Measurements from ENCODE around the gene HNRNPLL.

Gene HNRNPLL

GRCh38 chr2:38535404-38535743 lies 67.4 kb downstream of the HNRNPLL start:
- no peak for DNase-seq (ENCODE audit: low read depth, low spot score)
- no peak for TF ChIP-seq SUZ12 (IDR thresholded peaks at IDR 0.05; ENCODE audit: extremely low read depth, insufficient read depth, insufficient read length)
- no peak for TF ChIP-seq YY1 (IDR thresholded peaks at IDR 0.05; ENCODE audit: insufficient read depth, insufficient read length)
- TF ChIP-seq ZNF274 (IDR thresholded peaks at IDR 0.05; ENCODE audit: low read depth, low read length): no peak
- Histone ChIP-seq H3K9ac (ENCODE audit: insufficient read length, low read depth) (no peak overlapping the region), H3K36me3 (ENCODE audit: insufficient read depth, insufficient read length, low read length) (no peaks in the 10 kb centered on the region), H3K27me3 (ENCODE audit: insufficient read depth, insufficient read length) (peaks cover 13% of the 10 kb centered on the region), H3K4me1 (ENCODE audit: insufficient read depth, insufficient read length) (no peaks in the 10 kb centered on the region), H3K9me3 (ENCODE audit: insufficient read depth, low read length) (no peaks in the 10 kb centered on the region), H3K4me3 (ENCODE audit: insufficient read length, low read depth) (no peak overlapping the region)

- TF ChIP-seq ZNF274 (IDR thresholded peaks at IDR 0.05; ENCODE audit: low read depth, low read length): no peak
- no peak for TF ChIP-seq SUZ12 (IDR thresholded peaks at IDR 0.05; ENCODE audit: extremely low read depth, insufficient read depth, insufficient read length)
- TF ChIP-seq YY1 (IDR thresholded peaks at IDR 0.05; ENCODE audit: insufficient read depth, insufficient read length): no peak
- Histone ChIP-seq H3K4me3 (ENCODE audit: insufficient read length, low read depth) (no peak overlapping the region), H3K9me3 (ENCODE audit: insufficient read depth, low read length) (no peaks in the 10 kb centered on the region), H3K4me1 (ENCODE audit: insufficient read depth, insufficient read length) (no peaks in the 10 kb centered on the region), H3K36me3 (ENCODE audit: insufficient read depth, insufficient read length, low read length) (no peaks in the 10 kb centered on the region), H3K9ac (ENCODE audit: insufficient read length, low read depth) (no peak overlapping the region), H3K27me3 (ENCODE audit: insufficient read depth, insufficient read length) (peaks cover 13% of the 10 kb centered on the region)
- no peak for DNase-seq (ENCODE audit: low read depth, low spot score)
Observed at GRCh38 chr2:38534746-38535403, 67.9 kb downstream of the HNRNPLL start.

- no peaks in the 10 kb centered on the region for H3K4me1 ChIP-seq (ENCODE audit: insufficient read depth, insufficient read length)
- H3K27me3 ChIP-seq (ENCODE audit: insufficient read depth, insufficient read length): peaks cover 13% of the 10 kb centered on the region
- no peaks in the 10 kb centered on the region for H3K36me3 ChIP-seq (ENCODE audit: insufficient read depth, insufficient read length, low read length)
- H3K4me3 ChIP-seq (ENCODE audit: insufficient read length, low read depth): no peak overlapping the region
- TF ChIP-seq SUZ12 (IDR thresholded peaks at IDR 0.05; ENCODE audit: extremely low read depth, insufficient read depth, insufficient read length) (no peak), ZNF274 (IDR thresholded peaks at IDR 0.05; ENCODE audit: low read depth, low read length) (no peak), YY1 (IDR thresholded peaks at IDR 0.05; ENCODE audit: insufficient read depth, insufficient read length) (no peak)
- H3K9me3 ChIP-seq (ENCODE audit: insufficient read depth, low read length): no peaks in the 10 kb centered on the region
- H3K9ac ChIP-seq (ENCODE audit: insufficient read length, low read depth): no peak overlapping the region
- no peak for DNase-seq (ENCODE audit: low read depth, low spot score)
Observed at GRCh38 chr2:38533757-38534545, 68.8 kb downstream of the HNRNPLL start.

- Histone ChIP-seq H3K9ac (ENCODE audit: insufficient read length, low read depth) (no peak overlapping the region), H3K4me1 (ENCODE audit: insufficient read depth, insufficient read length) (no peaks in the 10 kb centered on the region), H3K36me3 (ENCODE audit: insufficient read depth, insufficient read length, low read length) (no peaks in the 10 kb centered on the region), H3K9me3 (ENCODE audit: insufficient read depth, low read length) (no peaks in the 10 kb centered on the region), H3K4me3 (ENCODE audit: insufficient read length, low read depth) (no peak overlapping the region), H3K27me3 (ENCODE audit: insufficient read depth, insufficient read length) (peaks cover 13% of the 10 kb centered on the region)
- no peak for DNase-seq (ENCODE audit: low read depth, low spot score)
- TF ChIP-seq SUZ12 (IDR thresholded peaks at IDR 0.05; ENCODE audit: extremely low read depth, insufficient read depth, insufficient read length) (no peak), YY1 (IDR thresholded peaks at IDR 0.05; ENCODE audit: insufficient read depth, insufficient read length) (no peak), ZNF274 (IDR thresholded peaks at IDR 0.05; ENCODE audit: low read depth, low read length) (no peak)
Observed at GRCh38 chr2:38533180-38533579, 69.5 kb downstream of the HNRNPLL start.

GRCh38 chr2:38532366-38532765 lies 70.4 kb downstream of the HNRNPLL start:
- peaks cover 13% of the 10 kb centered on the region for H3K27me3 ChIP-seq (ENCODE audit: insufficient read depth, insufficient read length)
- no peak overlapping the region for H3K4me3 ChIP-seq (ENCODE audit: insufficient read length, low read depth)
- no peak overlapping the region for H3K9ac ChIP-seq (ENCODE audit: insufficient read length, low read depth)
- TF ChIP-seq SUZ12 (IDR thresholded peaks at IDR 0.05; ENCODE audit: extremely low read depth, insufficient read depth, insufficient read length): no peak
- no peak for TF ChIP-seq ZNF274 (IDR thresholded peaks at IDR 0.05; ENCODE audit: low read depth, low read length)
- TF ChIP-seq YY1 (IDR thresholded peaks at IDR 0.05; ENCODE audit: insufficient read depth, insufficient read length): no peak
- no peaks in the 10 kb centered on the region for H3K9me3 ChIP-seq (ENCODE audit: insufficient read depth, low read length)
- H3K36me3 ChIP-seq (ENCODE audit: insufficient read depth, insufficient read length, low read length): no peaks in the 10 kb centered on the region
- H3K4me1 ChIP-seq (ENCODE audit: insufficient read depth, insufficient read length): no peaks in the 10 kb centered on the region
- DNase-seq (ENCODE audit: low read depth, low spot score): no peak

GRCh38 chr2:38529208-38529607 lies 73.5 kb downstream of the HNRNPLL start:
- Histone ChIP-seq H3K9ac (ENCODE audit: insufficient read length, low read depth) (no peak overlapping the region), H3K36me3 (ENCODE audit: insufficient read depth, insufficient read length, low read length) (no peaks in the 10 kb centered on the region), H3K4me1 (ENCODE audit: insufficient read depth, insufficient read length) (peaks cover 5% of the 10 kb centered on the region), H3K27me3 (ENCODE audit: insufficient read depth, insufficient read length) (no peaks in the 10 kb centered on the region), H3K9me3 (ENCODE audit: insufficient read depth, low read length) (no peaks in the 10 kb centered on the region), H3K4me3 (ENCODE audit: insufficient read length, low read depth) (no peak overlapping the region)
- no peak for TF ChIP-seq YY1 (IDR thresholded peaks at IDR 0.05; ENCODE audit: insufficient read depth, insufficient read length)
- TF ChIP-seq ZNF274 (IDR thresholded peaks at IDR 0.05; ENCODE audit: low read depth, low read length): no peak
- no peak for TF ChIP-seq SUZ12 (IDR thresholded peaks at IDR 0.05; ENCODE audit: extremely low read depth, insufficient read depth, insufficient read length)
- DNase-seq (ENCODE audit: low read depth, low spot score): no peak

- no peak for TF ChIP-seq YY1 (IDR thresholded peaks at IDR 0.05; ENCODE audit: insufficient read depth, insufficient read length)
- no peak for TF ChIP-seq ZNF274 (IDR thresholded peaks at IDR 0.05; ENCODE audit: low read depth, low read length)
- TF ChIP-seq SUZ12 (IDR thresholded peaks at IDR 0.05; ENCODE audit: extremely low read depth, insufficient read depth, insufficient read length): no peak
- H3K4me3 ChIP-seq (ENCODE audit: insufficient read length, low read depth): no peak overlapping the region
- H3K27me3 ChIP-seq (ENCODE audit: insufficient read depth, insufficient read length): no peaks in the 10 kb centered on the region
- no peaks in the 10 kb centered on the region for H3K9me3 ChIP-seq (ENCODE audit: insufficient read depth, low read length)
- H3K9ac ChIP-seq (ENCODE audit: insufficient read length, low read depth): no peak overlapping the region
- H3K4me1 ChIP-seq (ENCODE audit: insufficient read depth, insufficient read length): peaks cover 5% of the 10 kb centered on the region
- DNase-seq (ENCODE audit: low read depth, low spot score): no peak
- no peaks in the 10 kb centered on the region for H3K36me3 ChIP-seq (ENCODE audit: insufficient read depth, insufficient read length, low read length)
Observed at GRCh38 chr2:38528534-38528933, 74.2 kb downstream of the HNRNPLL start.
